CD4-positive, alpha-beta T cell treated with Interleukin-4 for 1 hour (primary cell): ENCODE results near the gene CCT2.

ENCODE experiments used
- DNase-seq, 2 donors: peaks; one replicate each; pipeline ENCODE4 v3.0.0-alpha.2; 2020 to 2022

The CCT2 gene

GRCh38 chr12:69644511-69644910, 59.3 kb downstream of the CCT2 start:
- no peak for DNase-seq

GRCh38 chr12:69645031-69645430, 59.8 kb downstream of the CCT2 start:
- no peak for DNase-seq

- no peak for DNase-seq
Measured at GRCh38 chr12:69647178-69647577, 61.9 kb downstream of the CCT2 start.

- no peak for DNase-seq
Measured at GRCh38 chr12:69648476-69648875, 63.2 kb downstream of the CCT2 start.

GRCh38 chr12:69649529-69649928, 64.3 kb downstream of the CCT2 start:
- DNase-seq: no peak
